ENCODE data around the gene ELMOD3.

DNA sequence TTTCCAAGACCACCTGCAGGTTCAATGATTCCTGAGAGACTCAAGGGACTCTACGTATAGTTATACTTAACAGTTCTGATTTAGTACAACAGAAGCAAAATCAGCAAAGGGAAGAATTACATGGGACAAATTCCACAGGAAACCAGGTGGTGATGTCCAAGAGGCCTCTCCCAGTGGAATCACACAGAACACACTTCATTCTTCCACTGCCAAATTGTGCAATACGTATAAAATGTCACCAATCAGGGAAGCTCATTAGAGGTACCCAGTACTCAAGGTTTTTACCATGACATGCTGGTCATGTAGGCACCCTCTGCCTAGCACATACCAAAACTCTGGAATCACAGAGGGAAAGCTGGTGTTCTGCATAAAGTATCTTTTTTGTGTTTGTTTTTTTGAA is 33.2 kb downstream of the ELMOD3 start:
- TF ChIP-seq, protein P1, sequence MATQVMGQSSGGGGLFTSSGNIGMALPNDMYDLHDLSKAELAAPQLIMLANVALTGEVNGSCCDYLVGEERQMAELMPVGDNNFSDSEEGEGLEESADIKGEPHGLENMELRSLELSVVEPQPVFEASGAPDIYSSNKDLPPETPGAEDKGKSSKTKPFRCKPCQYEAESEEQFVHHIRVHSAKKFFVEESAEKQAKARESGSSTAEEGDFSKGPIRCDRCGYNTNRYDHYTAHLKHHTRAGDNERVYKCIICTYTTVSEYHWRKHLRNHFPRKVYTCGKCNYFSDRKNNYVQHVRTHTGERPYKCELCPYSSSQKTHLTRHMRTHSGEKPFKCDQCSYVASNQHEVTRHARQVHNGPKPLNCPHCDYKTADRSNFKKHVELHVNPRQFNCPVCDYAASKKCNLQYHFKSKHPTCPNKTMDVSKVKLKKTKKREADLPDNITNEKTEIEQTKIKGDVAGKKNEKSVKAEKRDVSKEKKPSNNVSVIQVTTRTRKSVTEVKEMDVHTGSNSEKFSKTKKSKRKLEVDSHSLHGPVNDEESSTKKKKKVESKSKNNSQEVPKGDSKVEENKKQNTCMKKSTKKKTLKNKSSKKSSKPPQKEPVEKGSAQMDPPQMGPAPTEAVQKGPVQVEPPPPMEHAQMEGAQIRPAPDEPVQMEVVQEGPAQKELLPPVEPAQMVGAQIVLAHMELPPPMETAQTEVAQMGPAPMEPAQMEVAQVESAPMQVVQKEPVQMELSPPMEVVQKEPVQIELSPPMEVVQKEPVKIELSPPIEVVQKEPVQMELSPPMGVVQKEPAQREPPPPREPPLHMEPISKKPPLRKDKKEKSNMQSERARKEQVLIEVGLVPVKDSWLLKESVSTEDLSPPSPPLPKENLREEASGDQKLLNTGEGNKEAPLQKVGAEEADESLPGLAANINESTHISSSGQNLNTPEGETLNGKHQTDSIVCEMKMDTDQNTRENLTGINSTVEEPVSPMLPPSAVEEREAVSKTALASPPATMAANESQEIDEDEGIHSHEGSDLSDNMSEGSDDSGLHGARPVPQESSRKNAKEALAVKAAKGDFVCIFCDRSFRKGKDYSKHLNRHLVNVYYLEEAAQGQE (IDR thresholded peaks at IDR 0.05; ENCODE audit: borderline replicate concordance): no peak
- TF ChIP-seq, protein P2, sequence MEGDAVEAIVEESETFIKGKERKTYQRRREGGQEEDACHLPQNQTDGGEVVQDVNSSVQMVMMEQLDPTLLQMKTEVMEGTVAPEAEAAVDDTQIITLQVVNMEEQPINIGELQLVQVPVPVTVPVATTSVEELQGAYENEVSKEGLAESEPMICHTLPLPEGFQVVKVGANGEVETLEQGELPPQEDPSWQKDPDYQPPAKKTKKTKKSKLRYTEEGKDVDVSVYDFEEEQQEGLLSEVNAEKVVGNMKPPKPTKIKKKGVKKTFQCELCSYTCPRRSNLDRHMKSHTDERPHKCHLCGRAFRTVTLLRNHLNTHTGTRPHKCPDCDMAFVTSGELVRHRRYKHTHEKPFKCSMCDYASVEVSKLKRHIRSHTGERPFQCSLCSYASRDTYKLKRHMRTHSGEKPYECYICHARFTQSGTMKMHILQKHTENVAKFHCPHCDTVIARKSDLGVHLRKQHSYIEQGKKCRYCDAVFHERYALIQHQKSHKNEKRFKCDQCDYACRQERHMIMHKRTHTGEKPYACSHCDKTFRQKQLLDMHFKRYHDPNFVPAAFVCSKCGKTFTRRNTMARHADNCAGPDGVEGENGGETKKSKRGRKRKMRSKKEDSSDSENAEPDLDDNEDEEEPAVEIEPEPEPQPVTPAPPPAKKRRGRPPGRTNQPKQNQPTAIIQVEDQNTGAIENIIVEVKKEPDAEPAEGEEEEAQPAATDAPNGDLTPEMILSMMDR (IDR thresholded peaks at IDR 0.05; ENCODE audit: poor library complexity, severe bottlenecking): no peak
- no peak for TF ChIP-seq TAF1 (IDR thresholded peaks at IDR 0.05; ENCODE audit: low read depth)
- no peak for TF ChIP-seq EZH2 (IDR thresholded peaks at IDR 0.05; ENCODE audit: borderline replicate concordance, insufficient read depth, low read length, poor library complexity, severe bottlenecking)
- TF ChIP-seq EP300 (conservative IDR thresholded peaks at IDR 0.05; ENCODE audit: poor library complexity, severe bottlenecking): no peak

Data from neural cell (in vitro differentiated cells).